GM18498 (cell line): ENCODE results near the gene CCM2.
"Not testable (repeated sequence)": the region's sequence is repeated elsewhere in the genome, so short reads cannot be mapped to it uniquely, and the experiment has no call there.

Experiments used
- ATAC-seq: cut with Tn5 transposase; IDR thresholded peaks from one replicate; pipeline ENCODE4 v1.9.1; 2021; ENCODE audit warnings: mild to moderate bottlenecking, moderate library complexity; ENCODE audit not compliant: unreplicated experiment

Gene CCM2

GRCh38 chr7:45032421-45032820 is 32.4 kb downstream of the CCM2 start:
- no peak for ATAC-seq

DNA sequence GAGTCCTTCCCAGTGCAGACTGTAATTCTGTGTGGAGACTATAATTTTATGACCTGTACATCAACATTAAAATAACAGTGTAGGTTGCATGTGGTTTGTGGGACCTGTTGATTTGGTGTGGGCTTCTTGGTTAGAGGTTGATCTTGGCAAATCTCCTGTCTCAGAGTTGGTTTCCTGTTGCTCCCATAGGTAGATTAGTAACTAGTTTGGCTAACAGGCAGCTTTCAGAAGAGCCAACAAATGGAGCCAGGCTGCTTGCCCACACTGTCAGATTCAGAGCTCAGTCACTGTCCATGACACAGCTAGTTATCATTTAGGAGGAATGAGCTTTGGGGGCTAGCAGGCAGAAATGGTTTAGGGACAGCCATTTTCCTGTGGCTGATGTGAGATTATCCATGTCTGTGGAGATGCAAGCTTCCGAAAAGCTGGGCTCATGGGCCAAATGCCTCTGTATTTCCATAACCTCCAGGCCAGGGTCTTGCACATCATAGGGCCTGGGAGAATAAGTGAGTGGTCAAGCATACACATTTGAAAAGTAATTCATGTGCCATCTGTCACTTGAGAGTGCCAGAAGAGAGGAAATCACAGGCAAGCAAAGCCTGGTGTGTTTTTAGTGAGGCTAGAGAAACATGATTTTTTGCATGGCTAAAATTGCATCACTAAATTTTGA is 33.4 kb downstream of the CCM2 start:
- ATAC-seq = no peak

GRCh38 chr7:45033931-45034290 is 33.9 kb downstream of the CCM2 start:
- ATAC-seq = no peak

GRCh38 chr7:45034710-45035109 is 34.7 kb downstream of the CCM2 start:
- ATAC-seq = not testable (repeated sequence)

GRCh38 chr7:45035371-45035770 is 35.4 kb downstream of the CCM2 start:
- ATAC-seq = no peak

- no peak for ATAC-seq
These were observed 35.9 kb downstream of the CCM2 start for GRCh38 chr7:45035893-45036292.

DNA sequence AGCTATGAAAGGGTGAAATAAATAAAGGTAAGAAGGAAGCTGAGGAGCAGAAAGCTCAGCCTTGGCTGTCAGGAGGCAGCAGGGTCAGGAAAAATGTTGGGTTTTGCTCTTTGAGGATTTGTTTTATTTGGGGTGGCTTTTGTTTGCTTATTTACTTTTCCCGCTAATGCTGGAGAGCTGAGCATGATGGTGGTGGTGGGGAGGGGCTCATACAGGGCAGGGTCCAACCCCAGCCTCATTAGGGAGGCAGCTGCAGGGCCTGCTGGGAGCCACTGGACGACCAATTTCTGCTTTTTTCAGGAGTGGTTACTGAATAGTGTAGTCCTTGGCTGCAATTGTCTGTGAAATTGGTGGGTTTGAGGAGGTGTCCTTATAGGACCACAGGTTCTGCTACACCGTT is 36.3 kb downstream of the CCM2 start:
- ATAC-seq = no peak

DNA sequence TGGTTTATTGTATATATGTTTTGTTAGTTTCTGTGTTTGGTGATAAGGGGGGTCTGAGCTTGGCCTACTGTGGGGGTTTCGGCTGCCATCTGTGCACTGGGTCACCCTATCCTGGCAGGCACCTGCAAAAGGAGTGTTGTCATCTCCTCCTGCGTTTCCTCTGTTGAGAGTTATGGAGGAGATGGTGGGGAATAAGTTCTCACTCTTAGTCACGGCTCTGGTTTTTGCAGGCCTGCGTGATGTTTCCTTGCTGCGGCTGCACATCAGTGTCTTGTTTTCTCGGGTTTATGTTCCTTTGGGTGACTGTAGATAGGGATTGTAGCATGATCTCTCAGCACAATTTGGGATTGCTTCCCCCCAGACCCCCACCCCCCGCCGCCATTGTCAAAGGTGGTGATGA is 36.8 kb downstream of the CCM2 start:
- ATAC-seq = no peak

- ATAC-seq = no peak
These were observed 37.9 kb downstream of the CCM2 start for GRCh38 chr7:45037876-45038275.

DNA sequence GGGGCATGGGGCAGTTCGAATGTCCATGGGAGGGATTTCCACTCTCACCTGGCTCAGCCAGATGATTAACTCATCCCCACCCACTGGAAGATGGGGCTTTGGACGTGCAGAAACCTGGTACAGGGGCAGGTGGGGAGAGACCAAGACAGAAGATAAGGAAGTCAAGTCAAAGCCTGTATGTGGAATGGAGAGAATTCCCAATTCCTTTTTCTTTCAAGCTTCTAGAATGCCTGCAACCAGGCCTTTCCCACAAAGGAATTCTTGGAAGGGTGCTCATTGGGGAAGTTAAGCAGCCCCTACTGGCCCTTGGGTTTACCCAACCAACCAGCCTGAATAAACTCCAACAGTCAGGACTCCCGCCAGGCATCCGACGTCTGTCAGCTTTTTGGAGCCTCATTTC is 39.1 kb downstream of the CCM2 start:
- no peak for ATAC-seq

GRCh38 chr7:45044338-45044737 is 44.3 kb downstream of the CCM2 start:
- ATAC-seq = no peak

- no peak for ATAC-seq
These were observed 48.7 kb downstream of the CCM2 start for GRCh38 chr7:45048748-45049147.

DNA sequence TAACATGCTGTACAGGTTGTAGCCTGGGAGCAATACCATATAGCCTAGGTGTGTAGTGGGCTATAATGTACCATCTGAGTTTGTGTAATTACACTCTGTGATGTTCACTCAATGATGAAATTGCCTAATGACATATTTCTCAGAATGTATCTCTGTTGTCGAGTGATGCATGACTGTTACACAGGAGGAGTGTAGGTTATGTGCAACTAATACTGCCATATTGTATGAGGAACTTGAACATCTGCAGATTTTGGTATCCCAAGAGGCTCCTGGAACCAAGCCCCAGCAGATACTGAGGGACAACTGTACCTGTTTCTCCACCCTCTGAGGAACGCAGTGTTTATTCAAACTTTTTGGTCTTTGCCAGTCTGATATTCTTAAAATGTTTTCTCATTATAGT is 50.2 kb downstream of the CCM2 start:
- no peak for ATAC-seq

DNA sequence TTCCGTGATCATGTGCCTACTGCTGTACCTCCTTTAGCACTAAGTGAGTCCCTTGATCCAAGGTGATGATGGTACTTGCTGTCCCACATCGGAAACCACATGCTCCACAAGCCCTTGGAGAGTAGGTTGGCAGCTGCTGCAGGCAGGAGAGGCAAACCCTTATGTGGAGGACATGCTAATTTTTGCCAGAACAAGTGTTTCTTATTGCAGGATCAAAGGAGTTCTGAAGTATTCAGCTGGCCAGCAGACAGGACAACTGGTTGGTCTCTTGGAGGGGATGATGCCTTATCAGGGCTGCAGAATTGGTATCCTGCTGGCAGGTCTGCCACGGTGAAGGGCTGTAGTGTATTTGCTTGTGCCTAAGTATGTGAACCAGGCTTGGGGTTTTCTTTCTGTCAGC is 52.0 kb downstream of the CCM2 start:
- no peak for ATAC-seq

DNA sequence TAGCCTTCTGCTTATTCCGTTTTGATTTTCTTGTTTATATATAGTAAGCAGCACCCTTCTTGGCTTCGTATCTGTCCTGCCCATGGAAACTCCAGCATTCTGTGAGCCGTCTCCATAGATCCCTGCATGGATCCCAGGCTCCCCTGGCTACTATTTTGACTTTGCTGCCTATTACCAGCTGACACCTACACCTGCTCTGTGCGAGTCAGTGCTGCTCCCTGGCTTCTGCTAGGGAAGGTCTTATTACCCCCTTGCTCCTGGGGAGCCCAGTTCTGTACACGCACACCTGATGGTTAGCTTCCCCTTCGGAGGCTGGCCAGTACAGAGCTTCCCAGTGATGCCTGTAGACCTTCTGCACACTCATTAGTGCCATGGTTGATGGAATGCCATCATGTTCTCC is 53.4 kb downstream of the CCM2 start:
- ATAC-seq = no peak

GRCh38 chr7:45053941-45054340 is 53.9 kb downstream of the CCM2 start:
- no peak for ATAC-seq

GRCh38 chr7:45054442-45054841 is 54.4 kb downstream of the CCM2 start:
- ATAC-seq = no peak

- no peak for ATAC-seq
These were observed 55.0 kb downstream of the CCM2 start for GRCh38 chr7:45055016-45055415.

DNA sequence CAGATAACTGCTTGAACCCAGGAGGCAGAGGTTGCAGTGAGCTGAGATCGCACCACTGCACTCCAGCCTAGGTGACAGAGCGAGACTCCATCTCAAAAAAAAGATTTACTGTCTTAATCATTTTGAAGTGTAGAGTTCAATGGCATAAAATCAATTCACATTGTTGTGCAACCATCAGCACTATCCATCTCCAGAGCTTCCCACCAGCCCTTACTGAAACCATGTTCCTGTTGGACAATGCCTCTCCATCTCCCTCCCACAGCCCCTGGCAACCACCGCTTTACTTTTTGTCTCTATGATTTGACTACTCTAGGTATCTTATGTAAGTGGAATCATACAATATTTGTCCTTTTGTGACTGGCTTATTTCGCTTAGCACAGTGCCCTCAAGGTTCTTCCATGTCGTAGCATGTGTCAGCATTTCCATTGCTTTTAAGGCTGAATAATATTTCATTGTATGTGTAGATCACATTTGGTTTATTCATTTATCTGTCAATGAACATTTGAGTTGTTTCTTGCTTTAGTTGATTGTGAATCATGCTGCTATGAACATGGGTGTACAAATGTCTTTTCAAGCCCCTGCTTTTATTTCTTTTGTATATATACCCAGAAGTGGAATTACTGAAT is 55.7 kb downstream of the CCM2 start:
- ATAC-seq = no peak

- ATAC-seq = no peak
These were observed 57.9 kb downstream of the CCM2 start for GRCh38 chr7:45057878-45058277.

GRCh38 chr7:45060295-45060694 is 60.3 kb downstream of the CCM2 start:
- ATAC-seq = no peak

DNA sequence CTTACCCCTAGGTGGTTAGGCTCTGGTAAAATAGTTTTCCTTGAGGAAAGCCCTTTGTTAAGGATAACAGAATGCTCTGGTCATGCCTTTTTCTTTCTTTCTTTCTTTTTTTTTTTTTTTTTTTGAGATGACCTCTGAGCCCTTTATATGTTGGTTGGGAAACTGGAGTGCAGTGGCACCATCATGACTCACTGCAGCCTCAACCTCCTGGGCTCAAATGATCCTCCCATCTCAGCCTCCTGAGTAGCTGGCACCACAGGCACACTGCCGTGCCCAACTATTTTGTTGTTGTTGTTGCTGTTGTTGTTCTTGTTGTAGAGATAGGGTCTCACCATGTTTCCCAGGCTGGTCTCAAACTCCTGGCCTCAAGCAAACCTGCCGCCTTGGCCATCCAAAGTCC is 61.4 kb downstream of the CCM2 start:
- ATAC-seq = no peak

- no peak for ATAC-seq
These were observed 61.9 kb downstream of the CCM2 start for GRCh38 chr7:45061806-45062425.
